ENCODE measurements around the gene AFM.

GRCh38 chr4:73442275-73442674 lies 39.3 kb upstream of the AFM start:
- TF ChIP-seq EZH2 (IDR thresholded peaks at IDR 0.05; ENCODE audit: low read length, missing control alignments) (no peak), CTCF (conservative IDR thresholded peaks at IDR 0.05 in 1 of 2, IDR thresholded peaks at IDR 0.05 in 1 of 2; ENCODE audit: low read depth in 1 of 2, low read length in 2 of 2) (no peak)
